UCSD-AML1 (cell line): ENCODE results near the gene KDSR.

Source experiments
- DNase-seq: peaks from one replicate; lab custom pipeline; 2025; ENCODE audit not compliant: unreplicated experiment; lab: John Stamatoyannopoulos, UW

The KDSR gene

GRCh38 chr18:63307551-63308200, 59.3 kb downstream of the KDSR start:
- DNase-seq, result no peak

GRCh38 chr18:63306819-63307550, 60.0 kb downstream of the KDSR start:
- DNase-seq, result no peak

DNA sequence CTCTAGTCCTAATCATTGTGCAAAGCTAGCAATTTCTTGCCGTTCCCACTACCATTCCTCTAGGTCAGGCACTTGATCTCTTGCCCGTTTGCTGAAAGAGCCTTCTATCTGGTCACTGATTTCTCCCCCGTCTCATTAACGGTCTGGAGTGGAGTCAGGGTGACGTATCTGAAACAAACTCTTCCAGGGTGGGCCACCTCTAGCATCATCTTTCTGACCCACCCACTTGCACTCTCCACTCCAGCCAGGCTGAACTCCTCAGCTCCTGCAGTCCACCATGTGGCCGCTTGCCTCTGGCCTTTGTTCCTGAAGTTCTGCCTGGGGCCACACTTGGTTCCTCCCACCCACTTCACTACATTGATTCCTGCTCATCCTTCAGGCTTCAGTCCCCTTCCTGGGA, 60.8 kb downstream of the KDSR start:
- DNase-seq, result no peak

- DNase-seq, result no peak
Measured at GRCh38 chr18:63303547-63303946, 63.5 kb downstream of the KDSR start.

GRCh38 chr18:63302636-63303405, 64.2 kb downstream of the KDSR start:
- no peak for DNase-seq

GRCh38 chr18:63302220-63302619, 64.8 kb downstream of the KDSR start:
- no peak for DNase-seq

GRCh38 chr18:63301434-63301833, 65.6 kb downstream of the KDSR start:
- DNase-seq, result no peak

DNA sequence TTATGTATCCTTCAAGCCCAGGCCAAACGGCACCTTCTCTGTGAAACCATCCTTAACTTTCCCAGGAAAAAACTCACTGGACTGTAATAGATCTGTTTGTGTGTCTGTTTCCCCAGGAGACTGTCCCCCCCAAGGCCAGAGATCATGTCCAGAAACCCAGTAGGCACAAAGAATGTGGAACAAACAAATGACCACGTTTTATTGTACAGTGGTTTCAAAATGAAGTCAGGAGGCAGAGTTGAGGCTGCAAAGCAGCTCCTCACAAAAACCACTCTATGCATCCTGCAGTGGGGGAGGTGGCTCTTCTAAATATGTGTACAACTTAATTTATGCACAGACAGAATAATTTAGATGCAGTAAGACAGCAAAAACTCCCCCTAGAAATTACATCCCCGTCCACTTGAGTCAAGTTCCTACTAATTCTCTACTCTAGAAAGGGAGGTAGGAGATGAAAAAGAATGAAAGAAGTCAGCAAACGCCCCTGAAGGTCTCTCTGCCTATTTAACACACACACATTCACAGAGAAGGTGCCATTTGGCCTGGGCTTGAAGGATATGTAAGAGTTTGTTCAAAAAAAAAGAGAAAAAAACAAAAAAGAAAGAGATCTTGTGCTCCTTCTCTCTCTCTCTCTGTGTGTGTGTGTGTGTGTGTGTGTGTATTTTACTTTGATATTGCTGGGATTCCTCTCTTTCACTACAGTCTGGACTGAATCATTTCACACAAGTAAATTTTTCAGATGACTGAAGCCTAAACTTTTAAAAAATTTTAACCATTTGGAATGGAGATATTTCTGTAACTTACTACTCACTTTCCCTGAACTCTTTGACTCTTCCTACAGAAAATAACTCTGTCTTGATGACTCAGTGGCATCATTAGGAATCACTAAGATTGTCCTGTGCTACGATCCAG, 66.9 kb downstream of the KDSR start:
- no peak for DNase-seq

- peak; percentile 37 for DNase-seq
Measured at GRCh38 chr18:63298400-63299365, 68.3 kb downstream of the KDSR start.

DNA sequence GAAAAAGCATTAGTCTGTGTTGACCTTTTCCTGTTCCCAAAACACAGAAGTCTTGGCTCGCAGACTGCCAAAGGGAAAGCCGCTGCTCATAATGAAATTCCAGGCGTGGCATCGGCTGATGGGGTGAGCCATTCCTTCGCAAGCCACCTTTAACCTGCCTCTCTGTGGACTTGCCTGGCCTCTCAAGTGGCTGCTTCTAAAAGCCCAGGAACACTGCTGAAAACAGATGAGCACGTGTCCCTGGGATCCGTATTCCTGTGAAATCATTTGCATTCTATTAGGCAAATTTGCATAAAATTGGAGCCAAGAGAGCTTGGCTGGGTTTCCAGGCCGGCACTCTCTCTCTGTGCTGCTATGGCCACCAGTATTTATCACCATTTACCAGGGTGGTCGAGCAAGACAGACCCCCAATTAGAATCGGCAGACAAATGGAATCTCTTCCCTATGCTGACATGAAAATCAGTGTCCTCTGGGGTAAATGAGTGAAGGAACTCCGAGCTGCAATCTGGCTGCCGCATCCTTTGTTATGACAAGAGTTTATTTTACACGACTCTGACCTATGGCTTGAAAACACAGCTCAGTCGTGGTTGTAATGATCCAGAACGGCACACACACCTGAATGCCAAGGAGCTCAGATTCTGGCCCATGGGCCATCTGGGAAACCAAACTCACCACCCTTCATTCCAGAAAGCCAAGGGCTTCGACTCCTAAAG, 69.2 kb downstream of the KDSR start:
- DNase-seq, result no peak

GRCh38 chr18:63293935-63294334, 73.1 kb downstream of the KDSR start:
- DNase-seq, result no peak

GRCh38 chr18:63292831-63293683, 73.9 kb downstream of the KDSR start:
- DNase-seq, result no peak

DNA sequence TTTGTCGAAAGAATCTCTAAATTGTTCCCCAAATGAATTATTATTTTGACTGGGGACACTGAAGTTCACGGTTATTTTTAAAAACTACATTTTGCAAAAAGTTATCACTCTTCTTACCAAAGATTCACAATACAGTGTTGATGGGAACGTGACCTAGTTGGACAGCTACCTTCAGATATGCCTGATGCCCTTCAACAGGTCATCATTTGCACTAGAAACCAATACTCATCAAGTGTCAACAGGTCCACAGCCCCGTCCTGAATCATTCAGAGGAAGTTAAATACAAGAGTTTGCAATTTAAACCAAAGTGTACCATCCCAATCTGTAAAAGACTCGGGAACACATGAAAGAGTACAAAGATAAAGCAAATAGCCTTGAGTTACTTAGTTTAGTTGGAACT, 75.7 kb downstream of the KDSR start:
- no peak for DNase-seq

- DNase-seq, result no peak
Measured at GRCh38 chr18:63290821-63291200, 76.2 kb downstream of the KDSR start.

GRCh38 chr18:63290166-63290820, 76.7 kb downstream of the KDSR start:
- DNase-seq, result no peak

- DNase-seq, result no peak
Measured at GRCh38 chr18:63288311-63288710, 78.7 kb downstream of the KDSR start.

DNA sequence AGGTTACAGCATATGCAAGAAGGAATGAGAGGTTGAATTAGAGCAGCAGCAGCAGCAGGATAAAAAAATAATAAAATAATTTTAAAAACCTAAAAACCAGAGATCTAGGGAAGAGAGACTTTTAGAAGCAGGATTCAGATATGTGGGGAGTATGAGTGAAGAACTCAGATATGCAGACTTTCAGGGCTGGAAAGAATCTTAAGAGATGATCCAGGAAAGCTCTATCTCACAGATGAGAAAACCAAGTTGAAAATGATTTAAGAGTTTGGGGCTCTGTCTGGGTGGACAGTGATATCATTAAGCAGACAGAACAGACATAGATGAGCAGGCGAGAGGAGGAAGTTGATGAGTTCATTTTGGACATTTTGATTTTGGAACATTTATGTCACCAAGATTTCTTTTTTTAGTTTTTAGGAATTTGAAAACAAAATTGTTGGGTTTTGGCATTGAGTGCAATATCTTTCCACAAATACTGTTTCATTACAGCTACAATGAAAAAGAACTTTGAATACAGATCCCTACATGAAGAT, 79.2 kb downstream of the KDSR start:
- DNase-seq, result no peak

DNA sequence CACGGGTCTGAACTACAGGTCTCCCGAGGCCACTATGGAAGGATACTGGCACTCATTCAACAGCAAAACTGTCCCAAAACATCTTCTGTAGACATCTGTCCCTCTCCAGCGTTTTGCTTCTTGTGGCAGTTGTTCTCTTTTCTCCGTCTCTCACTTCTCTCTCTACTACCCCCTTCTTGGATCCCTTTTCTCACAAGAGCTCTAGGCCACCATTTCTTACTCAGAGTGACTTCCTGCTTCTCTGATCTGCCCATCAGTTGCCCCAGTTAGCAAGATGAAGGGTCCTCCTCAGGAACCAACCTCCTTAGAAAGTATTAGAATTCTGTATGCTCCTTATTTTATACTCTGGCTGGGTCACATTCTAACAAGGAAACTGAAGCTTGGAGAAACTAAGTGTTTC, 80.1 kb downstream of the KDSR start:
- DNase-seq, result no peak
